Osteoblast (primary cell): ENCODE results near the gene MUC6. TPM values are rescaled to one million over a fixed set of nuclear protein-coding genes. Genes with fewer than 3 reads are reported as not detected.

ENCODE experiments used
- DNase-seq: peaks from one replicate; pipeline ENCODE4 v3.0.0; 2011; ENCODE audit warnings: low spot score, mixed read lengths; ENCODE audit not compliant: insufficient read length; ENCODE audit errors: missing footprints
- H2AFZ ChIP-seq: 2 replicates; pipeline ENCODE4 v1.6.0; 2011; ENCODE audit warnings: mild to moderate bottlenecking, low read length
- H3K27ac ChIP-seq: 2 replicates; pipeline ENCODE4 v1.5.1; 2011; ENCODE audit warnings: mild to moderate bottlenecking, low read depth, low read length, moderate library complexity
- H3K27me3 ChIP-seq: 2 replicates; pipeline ENCODE4 v1.6.0; 2012; ENCODE audit warnings: mild to moderate bottlenecking, control low read depth, inconsistent platforms, low read length, moderate library complexity; ENCODE audit not compliant: insufficient read depth
- H3K36me3 ChIP-seq: 2 replicates; pipeline ENCODE4 v1.5.1; 2011; ENCODE audit warnings: mild to moderate bottlenecking, low read length, control low read depth, moderate library complexity; ENCODE audit not compliant: insufficient read depth
- H3K4me1 ChIP-seq: 2 replicates; pipeline ENCODE4 v1.5.1; 2011; ENCODE audit warnings: mild to moderate bottlenecking, low read length, control low read depth, moderate library complexity; ENCODE audit not compliant: insufficient read depth
- H3K4me2 ChIP-seq: 2 replicates; pipeline ENCODE4 v1.6.0; 2011; ENCODE audit warnings: mild to moderate bottlenecking, low read length; ENCODE audit not compliant: insufficient read depth
- H3K4me3 ChIP-seq: fragments of 200-600 bp; sonication (generic); 3 replicates; pipeline ENCODE4 v1.5.1; 2012; ENCODE audit warnings: mild to moderate bottlenecking, low read length, inconsistent platforms; ENCODE audit not compliant: insufficient read depth
- H3K79me2 ChIP-seq: 2 replicates; pipeline ENCODE4 v1.6.0; 2012; ENCODE audit warnings: mild to moderate bottlenecking, low read length, control low read depth, inconsistent platforms; ENCODE audit not compliant: insufficient read depth
- H3K9me3 ChIP-seq: 2 replicates; pipeline ENCODE4 v1.5.1; 2011; ENCODE audit warnings: low read depth, low read length, control low read depth
- H4K20me1 ChIP-seq: 2 replicates; pipeline ENCODE4 v1.6.0; 2012; ENCODE audit warnings: mild to moderate bottlenecking, low read length, control low read depth; ENCODE audit not compliant: insufficient read depth
- total RNA-seq: library from RNA; depleted of rRNA; stranded (reverse); fragments of >200 nt; gene quantifications from 2 replicates; pipeline ENCODE4 v1.2.3, GENCODE V29; 2012
- TF ChIP-seq, protein P1 (sequence below): IDR thresholded peaks from 2 replicates; pipeline ENCODE4 v1.5.1; 2011; ENCODE audit warnings: mild to moderate bottlenecking, low read depth, low read length, moderate library complexity; ENCODE audit errors: extremely low read depth

MUC6 gene
- total RNA-seq, 1 donor, result not detected

DNA sequence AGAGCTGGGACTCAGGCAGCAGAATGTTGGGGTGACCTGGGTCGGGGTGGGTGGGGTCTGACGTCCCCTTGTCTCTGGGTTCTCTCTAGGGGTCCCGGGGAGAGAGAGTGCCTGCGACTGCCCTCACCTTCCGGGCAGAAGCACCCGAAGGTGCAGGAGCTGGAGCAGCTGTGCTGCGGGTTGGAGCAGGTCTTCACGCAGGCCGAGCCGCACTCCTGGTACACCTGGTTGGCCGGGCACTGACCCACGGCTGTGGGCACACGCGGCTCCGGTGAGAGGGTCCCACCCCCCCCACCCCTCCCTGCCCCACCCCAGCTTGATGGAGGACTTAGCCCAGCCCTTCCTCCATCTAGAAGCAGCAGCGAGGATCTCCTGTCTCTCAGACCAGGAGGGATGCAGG is 6.4 kb downstream of the MUC6 start:
- Histone ChIP-seq H3K4me1 (no peaks in the 10 kb centered on the region), H3K36me3 (no peaks in the 10 kb centered on the region), H3K79me2 (no peaks in the 10 kb centered on the region), H4K20me1 (no peaks in the 10 kb centered on the region), H2AFZ (no peak overlapping the region), H3K27ac (no peak overlapping the region), H3K4me3 (no peak overlapping the region), H3K4me2 (no peak overlapping the region), H3K27me3 (no peaks in the 10 kb centered on the region), H3K9me3 (no peaks in the 10 kb centered on the region)
- TF ChIP-seq, protein P1, sequence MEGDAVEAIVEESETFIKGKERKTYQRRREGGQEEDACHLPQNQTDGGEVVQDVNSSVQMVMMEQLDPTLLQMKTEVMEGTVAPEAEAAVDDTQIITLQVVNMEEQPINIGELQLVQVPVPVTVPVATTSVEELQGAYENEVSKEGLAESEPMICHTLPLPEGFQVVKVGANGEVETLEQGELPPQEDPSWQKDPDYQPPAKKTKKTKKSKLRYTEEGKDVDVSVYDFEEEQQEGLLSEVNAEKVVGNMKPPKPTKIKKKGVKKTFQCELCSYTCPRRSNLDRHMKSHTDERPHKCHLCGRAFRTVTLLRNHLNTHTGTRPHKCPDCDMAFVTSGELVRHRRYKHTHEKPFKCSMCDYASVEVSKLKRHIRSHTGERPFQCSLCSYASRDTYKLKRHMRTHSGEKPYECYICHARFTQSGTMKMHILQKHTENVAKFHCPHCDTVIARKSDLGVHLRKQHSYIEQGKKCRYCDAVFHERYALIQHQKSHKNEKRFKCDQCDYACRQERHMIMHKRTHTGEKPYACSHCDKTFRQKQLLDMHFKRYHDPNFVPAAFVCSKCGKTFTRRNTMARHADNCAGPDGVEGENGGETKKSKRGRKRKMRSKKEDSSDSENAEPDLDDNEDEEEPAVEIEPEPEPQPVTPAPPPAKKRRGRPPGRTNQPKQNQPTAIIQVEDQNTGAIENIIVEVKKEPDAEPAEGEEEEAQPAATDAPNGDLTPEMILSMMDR, result no peak
- DNase-seq, result no peak

DNA sequence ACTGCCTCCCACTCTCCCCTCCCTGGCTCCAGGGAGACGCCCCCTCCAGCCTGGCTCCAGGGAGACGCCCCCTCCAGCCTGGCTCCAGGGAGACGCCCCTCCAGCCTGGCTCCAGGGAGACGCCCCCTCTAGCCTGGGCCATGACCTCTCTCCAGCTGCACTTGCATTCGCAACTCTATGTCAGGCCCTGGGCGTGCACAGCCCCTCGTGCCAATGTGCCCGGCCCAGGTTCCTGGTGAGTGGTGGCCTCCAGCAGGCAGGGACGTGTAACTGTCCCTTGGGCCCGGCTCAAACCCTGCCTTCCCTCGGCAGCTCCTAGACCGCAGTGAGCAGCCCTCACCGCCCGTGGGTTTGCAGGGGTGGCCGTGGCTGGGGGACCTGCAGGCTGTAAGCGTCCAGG is 6.9 kb downstream of the MUC6 start:
- Histone ChIP-seq H4K20me1 (no peaks in the 10 kb centered on the region), H3K79me2 (no peaks in the 10 kb centered on the region), H2AFZ (no peak overlapping the region), H3K4me3 (no peak overlapping the region), H3K4me1 (no peaks in the 10 kb centered on the region), H3K9me3 (no peaks in the 10 kb centered on the region), H3K27ac (no peak overlapping the region), H3K27me3 (no peaks in the 10 kb centered on the region), H3K36me3 (no peaks in the 10 kb centered on the region), H3K4me2 (no peak overlapping the region)
- DNase-seq, result no peak
- TF ChIP-seq, protein P1, result no peak

DNA sequence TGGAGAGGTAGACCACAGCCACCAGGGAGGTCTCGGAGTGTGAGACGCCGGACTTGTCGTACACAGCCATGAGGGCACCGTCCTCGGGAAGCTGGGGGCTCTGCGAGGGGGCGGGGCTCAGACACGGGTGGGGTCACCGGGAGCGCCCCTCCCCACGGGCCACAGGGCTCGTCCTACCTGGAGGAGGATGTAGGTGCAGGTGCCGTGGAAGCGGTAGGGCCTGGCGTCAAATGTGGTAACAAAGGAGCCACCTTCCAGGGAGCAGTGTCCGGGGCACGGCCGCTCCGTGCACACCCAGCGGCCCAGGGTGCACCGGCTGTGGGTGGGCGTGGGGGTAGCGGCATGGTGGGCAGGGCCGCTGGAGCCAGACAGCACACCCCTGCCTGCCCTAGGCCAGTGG is 7.5 kb downstream of the MUC6 start:
- TF ChIP-seq, protein P1, result no peak
- H2AFZ ChIP-seq, result no peak overlapping the region
- H3K27ac ChIP-seq, result no peak overlapping the region
- H3K79me2 ChIP-seq, result no peaks in the 10 kb centered on the region
- no peaks in the 10 kb centered on the region for H4K20me1 ChIP-seq
- no peak overlapping the region for H3K4me3 ChIP-seq
- H3K27me3 ChIP-seq, result no peaks in the 10 kb centered on the region
- no peak overlapping the region for H3K4me2 ChIP-seq
- H3K9me3 ChIP-seq, result no peaks in the 10 kb centered on the region
- no peaks in the 10 kb centered on the region for H3K4me1 ChIP-seq
- no peaks in the 10 kb centered on the region for H3K36me3 ChIP-seq
- DNase-seq, result no peak

GRCh38 chr11:1028616-1029015 is 7.9 kb downstream of the MUC6 start:
- no peaks in the 10 kb centered on the region for H3K4me1 ChIP-seq
- no peaks in the 10 kb centered on the region for H3K9me3 ChIP-seq
- H3K4me2 ChIP-seq, result no peak overlapping the region
- H2AFZ ChIP-seq, result no peak overlapping the region
- TF ChIP-seq, protein P1, result no peak
- H3K79me2 ChIP-seq, result no peaks in the 10 kb centered on the region
- no peaks in the 10 kb centered on the region for H3K36me3 ChIP-seq
- DNase-seq, result no peak
- no peaks in the 10 kb centered on the region for H3K27me3 ChIP-seq
- no peak overlapping the region for H3K4me3 ChIP-seq
- H4K20me1 ChIP-seq, result no peaks in the 10 kb centered on the region
- no peak overlapping the region for H3K27ac ChIP-seq
